Cortex of kidney (tissue), 1 donor: ENCODE measurements around the gene PDE6D.
"Not testable (repeated sequence)": the region's sequence is repeated elsewhere in the genome, so short reads cannot be mapped to it uniquely, and the experiment has no call there.

ENCODE experiments used
- DNase-seq: peaks from one replicate; lab custom pipeline; 2025; lab: John Stamatoyannopoulos, UW

Gene PDE6D

GRCh38 chr2:231769170-231770136 is 11.6 kb downstream of the PDE6D start:
- no peak for DNase-seq

- no peak for DNase-seq
These were observed 15.6 kb downstream of the PDE6D start for GRCh38 chr2:231765496-231765929.

DNA sequence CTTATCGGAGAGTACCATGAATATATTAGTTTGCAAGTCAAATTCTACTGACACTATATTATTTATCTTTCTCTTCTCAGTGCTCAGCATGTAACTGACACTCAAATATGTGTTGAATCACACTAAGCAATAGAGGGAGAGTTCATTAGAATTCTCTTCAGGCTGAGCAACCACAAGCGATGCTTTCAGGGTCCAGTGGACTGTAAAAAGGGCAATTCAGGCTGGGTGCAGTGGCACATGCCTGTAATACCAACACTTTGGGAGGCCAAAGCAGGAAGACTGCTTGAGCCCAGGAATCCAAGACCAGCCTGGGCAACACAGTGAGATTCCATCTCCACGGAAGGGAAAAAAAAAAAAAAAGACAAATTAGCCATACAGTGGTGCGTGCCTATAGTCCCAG is 16.3 kb downstream of the PDE6D start:
- DNase-seq = no peak

GRCh38 chr2:231764124-231764523 is 17.0 kb downstream of the PDE6D start:
- DNase-seq = no peak

DNA sequence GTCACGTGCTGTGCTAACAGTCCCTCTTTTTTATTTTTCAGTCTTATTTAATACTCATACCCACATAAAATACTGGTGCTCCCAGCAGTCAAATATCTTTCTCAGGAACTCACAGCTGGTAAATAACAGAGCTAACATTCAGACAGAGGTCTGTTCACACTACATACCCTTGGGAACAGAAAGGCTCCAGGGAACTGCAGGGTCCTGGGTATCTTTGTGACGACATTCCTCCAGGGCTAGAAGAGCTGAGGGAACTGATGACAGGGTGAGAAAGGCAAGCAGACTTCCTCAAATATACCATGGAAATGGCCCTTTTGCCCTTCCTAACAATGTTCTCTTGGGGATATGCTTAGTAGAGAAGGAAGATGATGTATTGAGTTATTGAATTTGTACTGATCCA is 19.3 kb downstream of the PDE6D start:
- DNase-seq = no peak

DNA sequence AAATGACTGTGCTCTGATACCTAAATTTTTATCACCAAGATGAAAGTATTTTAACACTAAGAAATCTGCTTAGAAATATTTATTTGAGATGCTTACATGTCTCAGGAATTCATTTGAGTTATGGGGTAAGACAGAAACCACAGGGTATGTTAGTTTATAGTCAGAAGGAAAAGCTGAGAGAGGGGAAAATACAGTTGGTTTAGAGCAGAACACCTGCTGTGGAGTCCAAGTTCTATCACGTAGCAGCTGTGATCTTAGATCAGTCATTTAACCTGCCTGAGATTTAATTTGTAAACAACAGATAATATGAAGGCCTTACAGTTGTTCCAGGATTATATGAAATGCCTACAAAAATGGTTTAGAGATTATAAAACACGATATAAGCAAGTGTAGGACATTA is 29.0 kb downstream of the PDE6D start:
- DNase-seq = no peak

GRCh38 chr2:231751042-231751815 is 29.9 kb downstream of the PDE6D start:
- DNase-seq = no peak

- DNase-seq = not testable (repeated sequence)
These were observed 32.1 kb downstream of the PDE6D start for GRCh38 chr2:231749016-231749415.

DNA sequence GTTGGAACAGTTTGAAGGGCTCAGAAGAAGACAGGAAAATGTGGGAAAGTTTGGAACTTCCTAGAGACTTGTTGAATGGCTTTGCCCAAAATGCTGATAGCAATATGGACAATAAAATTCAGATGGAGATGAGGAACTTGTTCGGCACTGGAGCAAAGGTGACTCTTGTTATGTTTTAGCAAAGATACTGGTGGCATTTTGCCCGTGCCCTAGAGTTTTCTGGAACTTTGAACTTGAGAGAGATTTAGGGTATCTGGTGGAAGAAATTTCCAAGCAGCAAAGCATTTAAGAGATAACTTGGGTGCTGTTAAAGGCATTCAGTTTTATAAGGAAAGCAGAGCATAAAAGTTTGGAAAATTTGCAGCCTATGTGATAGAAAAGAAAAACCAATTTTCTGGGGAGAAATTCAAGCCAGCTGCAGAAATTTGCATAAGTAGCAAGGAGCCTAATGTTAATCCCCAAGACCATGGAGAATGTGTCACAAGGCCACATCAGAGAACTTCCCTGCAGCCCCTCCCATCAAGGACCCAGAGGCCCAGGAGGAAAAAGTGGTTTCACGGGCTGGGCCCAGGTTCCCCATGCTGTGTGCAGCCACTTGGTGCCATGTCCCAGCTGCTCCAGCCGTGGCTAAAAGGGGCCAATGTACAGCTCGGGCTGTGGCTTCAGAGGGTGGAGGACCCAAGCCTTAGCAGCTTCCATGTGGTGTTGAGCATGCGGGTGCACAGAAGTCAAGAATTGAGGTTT is 32.8 kb downstream of the PDE6D start:
- DNase-seq = not testable (repeated sequence)

DNA sequence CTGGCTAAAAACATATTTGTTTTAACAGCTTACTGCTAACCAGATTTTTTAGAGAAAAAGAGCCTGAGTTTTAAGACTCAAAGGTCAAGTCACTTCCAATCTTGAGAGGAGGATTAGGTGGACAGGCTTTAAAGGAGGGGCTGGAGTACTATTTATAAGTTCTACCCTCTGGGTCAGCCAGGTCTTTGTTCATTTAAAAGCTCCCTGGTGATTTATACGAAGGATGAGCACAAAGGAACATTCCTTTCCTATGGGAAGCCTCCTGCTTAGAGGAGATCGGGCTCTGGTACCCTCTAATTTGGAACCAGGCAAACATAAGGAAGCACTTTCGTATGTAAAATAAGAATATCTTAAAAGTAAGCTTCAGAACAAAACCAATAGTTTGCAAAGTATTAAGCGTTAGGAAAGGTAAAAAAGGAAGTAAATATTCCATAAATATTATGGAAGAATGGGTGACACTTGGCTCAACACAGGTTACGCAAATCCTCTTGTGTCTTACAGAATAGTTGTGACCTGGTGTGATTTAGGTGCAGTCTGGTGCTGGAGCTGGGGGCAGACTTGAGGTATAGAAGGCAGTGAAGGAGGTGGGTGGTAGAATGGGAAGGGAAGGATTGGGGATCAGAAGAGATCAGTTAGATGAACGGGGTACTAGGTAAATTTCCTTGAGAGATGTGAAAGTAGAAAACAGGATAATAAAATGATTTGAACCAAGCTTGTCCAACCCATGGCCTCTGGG is 35.6 kb downstream of the PDE6D start:
- DNase-seq = no peak

- DNase-seq = no peak
These were observed 37.5 kb downstream of the PDE6D start for GRCh38 chr2:231743376-231744116.

DNA sequence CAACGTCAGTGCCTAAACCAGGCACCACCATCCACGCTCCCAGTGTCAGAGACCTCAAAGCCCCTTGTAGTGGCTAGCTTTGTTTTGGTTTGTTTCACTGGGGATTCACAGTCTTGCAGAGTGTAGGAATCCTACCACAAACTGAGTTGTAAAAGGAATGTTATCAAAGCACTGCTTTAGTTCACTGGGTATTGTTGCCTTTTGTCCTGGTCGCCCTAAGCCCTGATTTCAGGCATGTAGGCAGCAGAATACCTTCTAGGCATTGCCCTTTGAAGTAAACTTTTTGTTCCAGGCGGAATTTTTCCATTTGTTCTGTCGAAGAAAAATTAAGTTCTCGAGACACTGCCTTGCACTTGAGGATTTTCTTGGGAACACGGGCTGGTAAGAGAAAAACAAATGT is 43.3 kb downstream of the PDE6D start:
- no peak for DNase-seq

- DNase-seq = no peak
These were observed 48.5 kb downstream of the PDE6D start for GRCh38 chr2:231732604-231733003.

DNA sequence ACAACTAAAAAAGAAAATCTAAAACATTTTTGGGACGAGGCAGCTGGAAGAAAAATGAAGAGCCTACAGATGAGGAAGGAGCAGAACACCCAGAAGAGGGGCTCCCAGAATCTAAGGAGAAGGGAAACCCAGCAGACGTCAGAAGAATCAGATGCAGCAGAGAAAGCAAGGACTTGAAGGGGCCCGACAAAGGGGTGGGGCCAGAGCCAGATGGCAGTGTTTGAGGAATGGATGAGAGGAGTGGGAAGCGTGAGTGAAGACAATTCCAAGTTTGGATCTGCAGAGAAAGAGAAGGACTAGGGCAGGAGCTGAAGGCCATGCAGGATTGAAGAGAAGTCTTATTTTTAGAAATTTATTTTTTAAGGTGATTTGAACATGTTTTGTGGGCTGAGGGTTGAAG is 53.5 kb downstream of the PDE6D start:
- DNase-seq = no peak

GRCh38 chr2:231726276-231726675 is 54.8 kb downstream of the PDE6D start:
- DNase-seq = no peak

GRCh38 chr2:231725476-231725875 is 55.6 kb downstream of the PDE6D start:
- DNase-seq = no peak

DNA sequence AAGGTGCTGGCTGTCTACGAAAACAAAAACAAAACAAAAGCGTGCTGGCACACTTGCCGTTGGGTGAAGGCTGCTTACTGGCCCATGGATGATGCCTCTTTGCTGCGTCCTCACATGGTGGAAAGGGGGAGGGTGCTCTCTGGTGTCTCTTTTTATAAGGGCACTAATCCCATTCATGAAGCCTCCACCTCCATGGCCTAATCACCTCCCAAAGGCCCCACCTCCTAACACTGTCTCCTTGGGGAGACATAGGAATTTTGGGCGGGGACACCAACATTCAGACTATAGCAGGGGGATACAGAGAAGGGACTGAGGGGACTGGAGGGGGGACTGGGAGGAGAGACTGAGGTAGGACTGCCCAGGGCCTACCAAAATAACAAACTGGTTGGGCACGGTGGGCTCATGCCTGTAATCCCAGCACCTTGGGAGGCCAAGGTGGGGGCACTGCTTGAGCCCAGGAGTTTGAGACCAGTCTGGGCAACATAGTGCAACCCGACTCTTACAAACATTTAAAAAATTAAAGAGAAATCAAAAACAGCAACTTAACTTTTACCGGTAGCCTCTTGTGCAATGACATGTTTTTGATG is 58.3 kb downstream of the PDE6D start:
- DNase-seq = no peak

GRCh38 chr2:231720987-231721966 is 59.8 kb downstream of the PDE6D start:
- DNase-seq = no peak

GRCh38 chr2:231720292-231720986 is 60.6 kb downstream of the PDE6D start:
- DNase-seq = no peak
